DOHH2 (cell line): ENCODE measurements around the gene ASH1L.
"Not testable (repeated sequence)": the region's sequence is repeated elsewhere in the genome, so short reads cannot be mapped to it uniquely, and the experiment has no call there.

Experiments used
- H3F3A ChIP-seq: fragments of 200-600 bp; sonication (generic), shearing (Covaris generic); 2 replicates; pipeline ENCODE4 v1.6.0; 2016; ENCODE audit warnings: antibody characterized with exemption, mild to moderate bottlenecking; ENCODE audit not compliant: control insufficient read depth, insufficient read depth
- H3K27ac ChIP-seq: fragments of 200-600 bp; sonication (generic); 2 replicates; pipeline ENCODE4 v1.5.1; 2014; ENCODE audit warnings: low read depth, mild to moderate bottlenecking, low read length, moderate library complexity
- H3K27me3 ChIP-seq: fragments of 200-600 bp; sonication (generic); 2 replicates; pipeline ENCODE4 v1.6.1; 2014; ENCODE audit warnings: mild to moderate bottlenecking, low read length, mixed read lengths; ENCODE audit not compliant: control insufficient read depth
- H3K36me3 ChIP-seq: fragments of 200-600 bp; sonication (generic); 2 replicates; pipeline ENCODE4 v1.6.1; 2014; ENCODE audit warnings: mild to moderate bottlenecking, low read length, moderate library complexity, mixed read lengths; ENCODE audit not compliant: control insufficient read depth
- H3K4me1 ChIP-seq: fragments of 200-600 bp; sonication (generic); 2 replicates; pipeline ENCODE4 v1.6.1; 2014; ENCODE audit warnings: mild to moderate bottlenecking, low read length, mixed read lengths; ENCODE audit not compliant: control insufficient read depth
- H3K4me2 ChIP-seq: fragments of 200-600 bp; sonication (generic); 2 replicates; pipeline ENCODE4 v1.6.0; 2014; ENCODE audit warnings: mild to moderate bottlenecking, low read length, moderate library complexity
- H3K4me3 ChIP-seq: fragments of 200-600 bp; sonication (generic); 2 replicates; pipeline ENCODE4 v1.5.1; 2014; ENCODE audit warnings: mild to moderate bottlenecking, low read length, mixed read lengths
- H3K79me2 ChIP-seq: fragments of 200-600 bp; sonication (generic); 2 replicates; pipeline ENCODE4 v1.6.1; 2014; ENCODE audit warnings: mild to moderate bottlenecking, low read length, mixed read lengths; ENCODE audit not compliant: control insufficient read depth
- H3K9me2 ChIP-seq: fragments of 200-600 bp; sonication (generic); replicated peaks from 2 replicates; pipeline ENCODE4 v1.6.1; 2014; ENCODE audit warnings: mild to moderate bottlenecking, low read length, mixed read lengths; ENCODE audit not compliant: control insufficient read depth
- H3K9me3 ChIP-seq: fragments of 200-600 bp; sonication (generic); 2 replicates; pipeline ENCODE4 v1.6.1; 2014; ENCODE audit warnings: antibody characterized with exemption, low read length, mixed read lengths; ENCODE audit not compliant: control insufficient read depth, insufficient read depth
- H4K20me1 ChIP-seq: fragments of 200-600 bp; sonication (generic); 2 replicates; pipeline ENCODE4 v1.6.0; 2014; ENCODE audit warnings: low read depth, mild to moderate bottlenecking, antibody characterized with exemption, low read length, moderate library complexity; ENCODE audit not compliant: control insufficient read depth, insufficient read depth
- EZH2phosphoT487 ChIP-seq: fragments of 200-600 bp; sonication (generic); IDR thresholded peaks from 2 replicates; pipeline ENCODE4 v1.6.1; 2017; ENCODE audit warnings: borderline replicate concordance, mild to moderate bottlenecking, antibody characterized with exemption, low read length, moderate library complexity, mixed read lengths
- TF ChIP-seq, protein P1 (sequence below): fragments of 200-600 bp; sonication (generic); IDR thresholded peaks from one replicate; pipeline ENCODE4 v1.5.1; 2014; ENCODE audit warnings: antibody characterized with exemption, mild to moderate bottlenecking, low read depth, low read length; ENCODE audit not compliant: poor library complexity, severe bottlenecking

Gene ASH1L

GRCh38 chr1:155514582-155515187 is 47.9 kb downstream of the ASH1L start:
- H3K27ac ChIP-seq: no peak overlapping the region
- peaks cover 10% of the 10 kb centered on the region for H3K36me3 ChIP-seq
- no peaks in the 10 kb centered on the region for H3K27me3 ChIP-seq
- H3K9me2 ChIP-seq: no peaks in the 10 kb centered on the region
- H3F3A ChIP-seq: 0 out of 2 replicates have a peak, but pooled peaks cover 2% of the 10 kb centered on the region
- H3K4me2 ChIP-seq: no peak overlapping the region
- TF ChIP-seq, protein P1, sequence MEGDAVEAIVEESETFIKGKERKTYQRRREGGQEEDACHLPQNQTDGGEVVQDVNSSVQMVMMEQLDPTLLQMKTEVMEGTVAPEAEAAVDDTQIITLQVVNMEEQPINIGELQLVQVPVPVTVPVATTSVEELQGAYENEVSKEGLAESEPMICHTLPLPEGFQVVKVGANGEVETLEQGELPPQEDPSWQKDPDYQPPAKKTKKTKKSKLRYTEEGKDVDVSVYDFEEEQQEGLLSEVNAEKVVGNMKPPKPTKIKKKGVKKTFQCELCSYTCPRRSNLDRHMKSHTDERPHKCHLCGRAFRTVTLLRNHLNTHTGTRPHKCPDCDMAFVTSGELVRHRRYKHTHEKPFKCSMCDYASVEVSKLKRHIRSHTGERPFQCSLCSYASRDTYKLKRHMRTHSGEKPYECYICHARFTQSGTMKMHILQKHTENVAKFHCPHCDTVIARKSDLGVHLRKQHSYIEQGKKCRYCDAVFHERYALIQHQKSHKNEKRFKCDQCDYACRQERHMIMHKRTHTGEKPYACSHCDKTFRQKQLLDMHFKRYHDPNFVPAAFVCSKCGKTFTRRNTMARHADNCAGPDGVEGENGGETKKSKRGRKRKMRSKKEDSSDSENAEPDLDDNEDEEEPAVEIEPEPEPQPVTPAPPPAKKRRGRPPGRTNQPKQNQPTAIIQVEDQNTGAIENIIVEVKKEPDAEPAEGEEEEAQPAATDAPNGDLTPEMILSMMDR: no peak
- no peak for TF ChIP-seq EZH2phosphoT487
- H3K4me3 ChIP-seq: no peak overlapping the region
- no peaks in the 10 kb centered on the region for H3K9me3 ChIP-seq
- H4K20me1 ChIP-seq: peaks cover 10% of the 10 kb centered on the region; the same call in 1 of the 2 replicates
- H3K4me1 ChIP-seq: peaks cover 29% of the 10 kb centered on the region
- peaks cover 92% of the 10 kb centered on the region for H3K79me2 ChIP-seq

DNA sequence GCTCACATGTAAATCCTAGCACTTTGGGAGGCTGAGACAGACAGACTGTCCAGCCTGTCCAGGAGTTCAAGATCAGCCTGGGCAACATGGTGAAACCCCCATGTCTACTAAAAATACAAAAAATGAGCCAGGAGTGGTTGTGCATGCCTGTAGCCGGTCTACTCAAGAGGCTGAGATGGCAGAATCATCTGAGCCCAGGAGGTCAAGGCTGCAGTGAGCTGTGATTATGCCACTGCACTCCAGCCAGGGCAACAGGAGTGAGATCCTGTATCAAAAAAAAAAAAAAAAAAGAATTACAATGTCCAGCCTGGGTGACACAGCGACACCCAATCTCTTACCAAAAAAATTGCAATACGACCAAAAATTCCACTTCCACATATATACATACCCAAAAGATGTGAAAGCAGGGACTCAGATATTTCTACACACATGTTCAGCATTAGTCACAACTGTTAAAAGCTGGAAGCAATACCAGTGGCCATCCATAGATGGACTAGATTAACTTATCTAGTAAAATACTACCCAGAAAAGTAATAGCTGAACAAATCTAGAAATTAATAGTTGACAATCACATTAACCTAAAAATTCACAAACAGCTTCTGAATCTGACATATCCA is 49.2 kb downstream of the ASH1L start:
- Histone ChIP-seq H3K79me2 (peaks cover 93% of the 10 kb centered on the region), H4K20me1 (peaks cover 10% of the 10 kb centered on the region; the same call in 1 of the 2 replicates), H3K27me3 (no peaks in the 10 kb centered on the region), H3F3A (0 out of 2 replicates have a peak, but pooled peaks cover 2% of the 10 kb centered on the region), H3K4me3 (no peak overlapping the region), H3K9me3 (no peaks in the 10 kb centered on the region), H3K36me3 (peaks cover 7% of the 10 kb centered on the region), H3K9me2 (no peaks in the 10 kb centered on the region), H3K4me2 (no peak overlapping the region), H3K4me1 (peaks cover 22% of the 10 kb centered on the region), H3K27ac (no peak overlapping the region)
- TF ChIP-seq, protein P1: no peak
- TF ChIP-seq EZH2phosphoT487: no peak

GRCh38 chr1:155511385-155511784 is 51.2 kb downstream of the ASH1L start:
- H3K79me2 ChIP-seq: peaks cover 96% of the 10 kb centered on the region
- H3K9me3 ChIP-seq, H3K27me3 ChIP-seq, H3F3A ChIP-seq, H3K4me2 ChIP-seq, H3K9me2 ChIP-seq, H3K27ac ChIP-seq, H3K4me3 ChIP-seq, H3K36me3 ChIP-seq: not testable (repeated sequence)
- peaks cover 29% of the 10 kb centered on the region for H3K4me1 ChIP-seq
- H4K20me1 ChIP-seq: peaks cover 10% of the 10 kb centered on the region; the same call in 1 of the 2 replicates

GRCh38 chr1:155509064-155509463 is 53.5 kb downstream of the ASH1L start:
- Histone ChIP-seq H3K4me1 (peaks cover 43% of the 10 kb centered on the region), H3K79me2 (peaks cover 94% of the 10 kb centered on the region), H3K4me2 (no peak overlapping the region), H3K9me2 (no peaks in the 10 kb centered on the region), H4K20me1 (0 out of 2 replicates have a peak, but pooled peaks cover 3% of the 10 kb centered on the region), H3K27me3 (no peaks in the 10 kb centered on the region), H3K27ac (no peak overlapping the region), H3K4me3 (no peak overlapping the region), H3K36me3 (no peaks in the 10 kb centered on the region; the same call in none of the 2 replicates), H3K9me3 (no peaks in the 10 kb centered on the region), H3F3A (peaks cover 11% of the 10 kb centered on the region; the same call in 1 of the 2 replicates)
- no peak for TF ChIP-seq EZH2phosphoT487
- TF ChIP-seq, protein P1: no peak
